Amygdala (tissue), 56 donors: ENCODE results near the gene SDS.
A peak's percentile ranks its signal among the peaks of the same experiment; 100 is the strongest.

Source experiments
- DNase-seq, 56 donors: peaks; one replicate each; lab custom pipeline; 2025; lab: John Stamatoyannopoulos, UW

Gene SDS

DNA sequence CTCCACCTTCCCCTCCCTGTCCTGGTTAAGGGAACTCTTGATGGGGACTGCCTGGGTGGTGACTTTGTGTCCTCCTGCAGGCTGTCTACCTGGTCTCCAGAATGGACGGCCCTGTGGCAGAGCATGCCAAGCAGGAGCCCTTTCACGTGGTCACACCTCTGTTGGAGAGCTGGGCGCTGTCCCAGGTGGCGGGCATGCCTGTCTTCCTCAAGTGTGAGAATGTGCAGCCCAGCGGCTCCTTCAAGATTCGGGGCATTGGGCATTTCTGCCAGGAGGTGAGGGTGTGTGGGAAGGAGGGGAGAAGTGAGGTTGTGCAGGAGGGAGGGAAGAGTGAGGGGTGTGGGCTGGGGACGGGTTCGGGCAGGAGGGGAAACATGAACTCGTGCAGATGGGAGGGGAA is 24.2 kb upstream of the SDS start:
- no peak for DNase-seq

DNA sequence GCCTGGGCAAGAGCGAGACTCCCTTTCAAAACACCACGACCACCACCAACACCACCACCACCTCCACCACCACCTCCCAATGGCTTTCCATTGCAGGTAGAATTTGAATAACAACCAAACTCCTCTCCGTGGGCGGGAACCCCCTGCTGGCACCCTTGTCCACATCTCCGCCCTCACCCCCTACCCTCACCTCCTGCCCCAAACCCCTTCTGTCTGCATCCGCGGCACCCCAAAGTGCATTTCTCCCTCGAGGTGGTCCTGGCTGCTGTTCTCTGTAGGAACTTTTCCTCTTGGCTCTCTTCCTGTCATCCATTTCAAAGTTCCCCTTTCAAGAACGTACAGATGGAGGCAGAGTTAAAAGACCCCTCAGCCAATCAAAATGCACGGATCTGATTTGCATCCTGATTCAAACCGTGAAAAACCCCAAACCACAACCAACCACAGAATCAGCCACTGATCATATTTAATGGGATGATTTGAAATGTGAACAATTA is 22.3 kb upstream of the SDS start:
- DNase-seq = no peak

DNA sequence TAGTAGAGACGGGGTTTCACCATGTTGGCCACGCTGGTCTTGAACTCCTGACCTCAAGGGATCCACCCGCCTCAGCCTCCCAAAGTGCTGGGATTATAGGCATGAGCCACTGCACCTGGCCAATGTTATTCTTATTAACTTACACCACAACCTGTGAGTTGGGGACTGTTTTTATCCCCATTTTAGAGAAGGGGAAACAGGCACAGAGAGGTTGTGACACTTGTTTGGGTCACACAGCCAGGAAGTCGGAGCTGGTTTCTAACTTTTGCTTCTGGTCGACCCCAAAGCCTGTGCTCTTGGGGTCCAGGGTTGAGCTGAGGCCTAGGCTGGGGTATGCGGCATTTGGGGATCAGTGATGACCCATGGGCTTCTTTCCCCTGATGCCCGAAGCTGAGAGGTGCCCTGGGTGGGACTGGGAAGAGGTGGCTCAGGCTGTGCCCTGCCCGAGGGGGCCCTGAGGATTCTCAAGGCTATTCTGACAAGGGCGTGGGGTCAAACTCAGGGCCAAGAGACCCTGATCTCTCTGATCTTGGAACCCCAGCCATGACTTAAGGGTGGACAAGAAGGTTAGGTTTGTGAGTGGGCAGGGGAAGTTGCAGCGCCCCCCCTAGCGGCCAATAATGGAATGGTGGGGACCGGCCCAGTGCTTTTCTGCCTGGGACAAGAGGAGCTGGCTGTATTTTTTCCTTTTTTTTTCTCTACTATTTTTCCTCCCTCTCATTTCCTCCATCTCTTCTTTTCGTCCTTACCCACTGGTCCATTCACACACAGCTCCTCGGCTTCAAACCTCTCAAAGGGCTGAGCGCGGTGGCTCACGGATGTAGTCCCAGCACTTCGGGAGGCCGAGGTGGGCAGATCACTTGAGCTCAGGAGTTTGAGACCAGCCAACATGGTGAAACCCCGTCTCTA is 21.5 kb upstream of the SDS start:
- peak in 32 of 56 donors; percentile 5 to 75 (median 24) for DNase-seq

DNA sequence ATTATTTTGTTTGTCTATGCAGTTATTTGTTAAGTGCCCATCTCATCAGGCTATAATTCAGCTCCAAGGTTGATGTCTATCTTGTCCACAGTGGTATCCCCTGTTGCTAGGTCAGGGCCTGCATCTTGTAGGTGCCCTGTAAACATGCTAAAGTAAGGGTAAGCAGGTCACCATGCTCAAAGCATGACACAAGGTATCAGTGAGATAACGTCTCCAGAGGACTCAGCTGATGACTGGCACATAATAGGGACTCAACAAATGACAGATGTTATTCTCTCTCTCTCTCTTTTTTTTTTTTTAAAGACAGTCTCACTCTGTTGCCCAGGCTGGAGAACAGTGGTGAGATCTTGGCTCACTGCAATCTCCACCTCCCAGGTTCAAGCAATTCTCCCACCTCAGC is 20.8 kb upstream of the SDS start:
- no peak for DNase-seq

DNA sequence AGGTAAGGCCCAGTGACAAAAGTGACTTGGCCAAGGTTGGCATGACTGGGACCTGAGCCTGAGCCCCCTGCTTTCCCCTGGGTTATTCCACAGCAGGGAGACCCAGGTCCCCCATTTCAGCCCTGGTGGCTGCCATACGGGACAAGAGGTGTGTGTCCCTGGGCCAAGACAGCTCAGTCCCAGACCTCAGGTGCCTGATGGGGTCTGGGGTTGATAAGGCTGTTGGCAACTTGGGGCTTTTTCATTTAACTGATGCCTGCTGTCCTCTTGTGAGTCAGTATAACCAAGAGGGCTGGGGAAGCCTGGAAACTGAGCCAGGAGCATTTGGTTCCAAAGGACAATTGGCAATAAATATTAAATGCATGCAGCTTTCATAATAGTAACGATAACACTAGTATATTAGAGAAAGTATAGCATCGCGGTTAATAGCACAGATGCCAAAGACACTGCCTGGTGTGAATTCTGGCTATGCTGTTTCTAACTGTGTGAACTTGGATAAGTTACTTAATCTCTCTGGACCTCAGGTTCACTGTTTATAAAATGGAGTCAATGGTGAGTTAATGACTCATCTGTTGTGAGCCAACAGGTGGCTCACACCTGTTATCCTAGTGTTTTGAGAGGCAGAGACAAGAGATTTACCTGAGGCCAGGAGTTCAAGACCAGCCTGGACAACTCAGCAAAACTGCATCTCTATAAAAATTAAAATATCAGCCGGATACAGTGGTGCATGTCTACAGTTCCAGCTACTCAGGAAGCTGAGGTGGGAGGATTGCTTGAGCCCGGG is 19.4 kb upstream of the SDS start:
- no peak for DNase-seq

DNA sequence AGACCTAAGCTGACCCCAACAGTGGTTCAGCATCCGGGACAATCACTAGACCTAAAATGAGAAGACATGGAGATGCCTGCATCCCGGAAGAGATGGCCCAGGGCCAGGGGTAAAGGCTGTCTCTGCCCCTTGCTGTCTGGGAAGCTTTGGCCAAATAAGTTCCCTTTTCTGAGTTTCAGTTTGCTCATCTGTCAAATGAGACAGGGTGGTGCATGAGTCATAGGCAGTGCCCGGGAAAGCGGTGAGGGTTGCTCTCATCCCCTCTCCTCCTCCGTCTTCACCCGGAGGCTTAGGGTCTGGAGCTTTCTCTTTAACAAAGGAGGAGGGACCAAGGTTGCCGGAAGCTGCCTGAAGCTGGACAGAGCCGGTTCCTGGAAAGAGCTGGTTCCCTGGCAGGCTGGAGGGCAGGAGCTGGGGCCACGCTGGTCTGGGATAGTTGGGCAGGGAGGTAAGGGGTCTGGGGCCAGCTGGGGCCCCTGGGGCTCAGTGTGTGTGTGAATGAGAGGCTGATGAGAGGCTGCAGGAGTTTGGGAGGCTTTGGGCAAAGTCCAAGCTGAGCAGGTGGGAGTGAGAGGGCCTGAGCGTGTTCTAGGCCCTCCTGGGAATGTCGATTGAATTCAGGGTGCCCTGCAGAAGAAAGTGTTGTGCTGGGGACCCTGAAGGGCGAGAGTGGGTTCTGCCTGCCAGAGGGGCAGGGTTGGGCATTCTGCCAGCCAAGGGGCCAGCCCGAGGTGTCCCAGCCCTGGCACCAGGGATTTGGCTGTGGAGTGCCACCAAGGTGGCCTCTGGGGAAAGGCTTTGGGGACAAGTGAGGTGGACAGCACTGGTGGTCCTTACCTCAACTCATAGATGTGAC is 18.6 kb upstream of the SDS start, which contains the start of gene SDSL:
TSS of gene SDSL (plus strand) at position 351 of the 856 bp plus-strand sequence. CDS start 5,603 bp downstream, outside the sequence.
- peak in 41 of 56 donors; percentile 13 to 75 (median 44) for DNase-seq

DNA sequence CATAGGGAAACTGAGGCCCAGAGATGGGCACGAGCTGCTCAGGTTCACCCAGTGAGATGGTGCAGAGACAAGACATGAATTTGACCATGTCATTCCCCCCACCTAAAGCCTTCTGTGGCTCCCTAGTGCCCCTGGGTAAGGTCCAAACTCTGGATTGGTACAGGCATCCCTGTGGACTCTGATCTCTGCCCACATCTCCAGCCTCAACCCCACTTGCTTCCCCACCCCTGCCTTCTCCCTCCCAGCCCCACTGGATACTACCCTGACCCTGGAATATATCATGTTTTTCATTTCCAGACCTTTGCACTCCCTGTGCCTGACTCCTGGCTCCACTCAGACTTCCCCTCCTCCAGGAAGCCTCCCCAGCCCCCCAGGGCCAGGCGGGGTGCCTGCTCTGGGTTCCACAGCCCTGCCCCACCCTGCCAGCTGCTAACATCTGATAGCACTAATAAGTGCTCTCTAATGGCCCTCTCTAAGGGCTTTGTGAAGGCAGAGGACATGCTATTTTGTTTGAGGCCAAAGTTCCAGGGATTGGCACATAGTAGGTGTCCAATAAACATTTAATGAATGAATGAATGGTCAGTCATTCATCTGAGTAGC is 17.4 kb upstream of the SDS start:
- no peak for DNase-seq

DNA sequence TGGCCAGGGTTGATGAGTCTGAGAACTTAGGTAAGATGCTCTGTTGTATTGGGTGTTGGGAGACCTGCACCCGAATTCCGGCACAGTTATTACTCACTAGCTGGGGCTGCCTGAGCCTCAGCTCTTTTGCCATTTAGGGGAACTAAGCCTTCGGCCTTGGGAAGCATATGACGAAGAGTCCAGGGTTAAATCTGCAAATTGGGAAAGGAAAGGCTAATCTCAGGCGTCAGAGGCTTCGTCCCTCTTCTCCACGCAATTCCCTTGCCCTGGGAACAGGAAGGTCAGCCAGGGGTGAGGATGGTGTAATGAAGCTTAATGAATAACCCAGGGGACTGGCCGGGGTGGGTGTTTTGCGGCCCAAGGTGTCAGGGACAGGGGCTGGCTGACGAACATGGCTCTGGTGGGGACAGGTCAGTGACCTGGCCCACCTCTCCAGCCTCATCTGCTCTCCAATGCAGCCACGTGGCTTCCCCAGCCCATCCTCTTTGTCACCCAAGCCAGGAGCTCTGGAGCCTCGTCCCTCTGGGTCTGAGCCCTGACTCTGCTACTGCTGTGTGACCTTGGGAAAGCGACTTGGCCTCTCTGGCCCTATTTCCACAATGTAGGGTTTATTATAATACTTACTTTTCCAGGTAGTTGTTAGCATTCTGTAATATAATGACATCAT is 14.7 kb upstream of the SDS start:
- peak in 1 of 56 donors; percentile 2 for DNase-seq

DNA sequence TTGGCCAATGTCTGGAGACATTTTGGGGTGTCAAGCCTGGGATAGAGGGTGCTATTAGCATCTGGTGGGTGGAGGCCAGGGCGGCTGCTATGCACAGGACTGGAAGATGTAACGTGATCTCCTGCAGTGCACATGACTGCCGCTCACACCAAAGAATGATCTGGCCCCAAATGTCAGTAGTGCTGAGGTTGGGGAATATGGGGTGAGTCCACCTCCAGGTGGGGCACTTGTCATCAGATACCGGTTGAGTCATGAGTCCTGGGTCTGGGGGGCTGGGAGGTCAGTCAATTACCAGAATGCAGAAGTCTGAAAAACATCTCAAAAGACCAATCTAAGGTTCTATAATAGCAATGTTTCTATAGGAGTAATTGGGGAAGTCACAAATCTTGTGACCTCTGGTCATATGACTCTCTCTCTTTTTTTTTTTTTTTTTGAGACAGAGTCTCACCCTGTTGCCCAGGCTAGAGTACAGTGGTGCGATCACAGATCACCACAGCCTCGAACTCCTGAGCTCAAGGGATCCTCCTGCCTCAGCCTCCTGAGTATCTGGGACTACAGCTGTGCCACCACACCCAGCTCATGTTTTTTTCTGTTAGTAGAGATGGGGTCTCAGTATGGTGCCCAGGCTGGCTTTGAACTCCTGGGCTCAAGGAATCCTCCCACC is 12.5 kb upstream of the SDS start:
- no peak for DNase-seq

DNA sequence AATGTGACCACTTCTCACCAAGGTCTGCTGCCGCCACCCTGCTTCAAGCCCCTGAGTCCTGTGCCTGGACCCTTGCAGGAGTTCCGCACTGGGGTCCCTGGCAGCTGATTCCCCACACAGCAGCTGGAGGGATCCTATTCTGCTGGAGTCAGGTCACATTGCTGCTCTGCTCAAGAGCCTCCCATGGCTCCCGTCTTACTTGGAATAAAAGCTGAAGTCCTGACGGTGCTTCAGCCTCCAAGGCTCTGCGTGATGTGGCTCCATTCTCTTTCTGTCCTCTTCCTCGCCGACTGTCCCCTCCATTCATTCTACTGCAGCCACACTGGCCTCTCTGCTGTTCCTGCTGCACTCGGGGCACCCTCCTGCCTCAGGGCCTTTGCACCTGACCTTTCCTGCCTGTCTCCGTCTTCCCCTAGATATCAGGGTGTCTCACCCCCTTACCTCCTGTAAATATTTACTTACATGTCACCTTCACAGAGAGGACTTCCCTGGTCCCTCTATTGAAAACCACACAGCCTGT is 10.9 kb upstream of the SDS start:
- DNase-seq = no peak

DNA sequence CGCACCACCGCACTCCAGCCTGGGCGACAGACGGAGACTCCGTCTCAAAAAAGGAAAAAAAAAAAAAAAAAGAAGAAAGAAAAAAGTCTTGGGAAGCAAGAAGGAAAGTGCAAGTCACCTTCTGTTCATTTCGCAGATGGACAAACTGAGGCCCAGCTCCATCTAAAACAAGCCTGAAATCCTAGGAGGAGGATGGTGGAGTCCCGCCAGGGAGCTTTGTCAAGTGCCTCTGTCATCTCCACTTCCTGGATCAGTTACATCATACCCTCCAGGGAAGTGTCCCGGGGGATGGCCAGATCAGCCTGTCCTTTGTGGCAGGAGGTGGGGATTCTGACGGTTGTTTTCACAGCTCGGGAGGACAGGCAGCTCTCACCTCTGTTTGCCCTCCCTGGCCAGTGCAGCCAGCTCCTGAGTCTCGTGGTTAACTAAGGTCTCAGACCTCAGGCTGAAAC is 9.8 kb upstream of the SDS start:
- DNase-seq = no peak

DNA sequence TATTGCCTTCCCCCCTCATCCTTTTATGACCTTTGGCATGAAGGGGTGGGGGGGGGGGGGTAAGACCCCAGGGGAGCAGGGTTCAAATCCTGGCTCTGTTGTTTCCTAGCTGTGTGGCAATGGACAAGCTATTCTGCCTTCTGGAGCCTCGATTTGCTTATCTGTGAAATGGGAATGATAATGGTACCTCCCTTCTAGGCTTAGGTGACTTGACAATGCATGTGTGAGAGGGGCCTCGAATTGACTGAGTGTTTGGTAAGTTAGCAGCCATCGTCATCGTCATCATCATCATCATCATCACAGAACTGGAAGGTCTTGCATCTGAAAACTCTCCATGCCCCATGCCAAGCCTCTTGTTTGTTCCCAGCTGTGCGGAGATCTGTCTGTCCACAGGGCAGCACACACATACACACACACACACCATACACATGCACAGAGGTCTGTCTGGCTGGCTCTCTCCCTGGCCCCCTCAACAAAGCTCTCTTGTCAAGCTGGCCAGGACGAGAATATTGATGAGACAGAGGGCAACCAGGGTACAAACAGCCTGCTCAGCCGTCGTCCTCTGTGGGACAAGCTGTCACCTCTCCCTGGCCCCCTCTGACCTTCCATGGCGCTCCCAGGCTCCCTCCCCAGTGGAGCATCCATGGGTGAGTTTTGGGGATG is 5.9 kb upstream of the SDS start:
- peak in 8 of 56 donors; percentile 5 to 39 (median 18) for DNase-seq

DNA sequence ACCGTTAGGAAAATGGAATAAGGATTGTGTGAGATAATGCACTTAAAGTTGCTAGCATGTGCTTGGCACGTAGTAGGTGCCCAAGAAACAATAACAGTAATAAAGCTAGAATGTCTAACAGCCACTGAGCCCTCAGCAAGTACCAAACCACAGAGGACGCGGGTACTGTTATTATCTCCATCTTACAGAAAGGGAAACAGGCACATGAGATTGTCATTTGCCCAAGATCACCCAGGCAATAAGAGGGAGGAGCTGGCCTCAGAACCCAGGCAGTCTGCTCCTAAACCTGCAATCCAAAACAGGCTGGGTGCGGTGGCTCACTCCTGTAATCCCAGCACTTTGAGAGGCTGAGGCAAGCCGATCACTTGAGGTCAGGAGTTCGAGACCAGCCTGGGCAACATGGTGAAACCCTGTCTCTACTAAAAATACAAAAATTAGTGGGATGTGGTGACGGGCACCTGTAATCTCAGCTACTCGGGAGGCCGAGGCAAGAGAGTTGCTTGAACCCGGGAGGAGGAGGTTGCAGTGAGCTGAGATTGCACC is 5.1 kb upstream of the SDS start:
- no peak for DNase-seq

DNA sequence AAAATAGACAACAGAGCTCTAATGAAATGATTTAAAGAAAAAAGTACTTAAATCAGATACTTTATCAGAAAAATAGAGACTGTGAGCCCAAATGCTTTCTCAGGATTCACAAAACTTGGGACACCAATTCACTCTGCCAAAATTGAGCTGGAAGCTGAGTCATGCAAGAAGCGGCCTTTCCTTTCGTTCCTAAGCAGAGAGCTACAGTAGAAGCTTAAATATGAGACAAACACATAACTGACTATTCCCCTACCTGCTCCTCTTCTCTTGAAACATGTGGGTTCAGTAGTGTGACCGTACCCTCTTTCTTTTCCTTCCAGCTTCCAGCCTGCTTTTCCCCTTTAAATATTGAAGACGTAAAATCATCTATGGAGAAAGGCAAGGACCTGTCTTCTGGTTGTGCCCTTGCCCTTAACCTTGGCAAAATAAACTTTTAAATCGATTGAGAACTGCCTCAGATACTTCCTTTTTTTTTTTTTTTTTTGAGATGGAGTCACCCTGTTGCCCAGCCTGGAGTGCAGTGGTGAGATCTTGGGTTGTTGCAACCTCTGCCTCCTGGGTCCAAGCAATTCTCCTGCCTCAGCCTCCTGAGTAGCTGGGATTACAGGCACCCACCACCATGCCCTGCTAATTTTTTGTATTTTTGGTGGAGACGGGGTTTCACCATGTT is 4.4 kb upstream of the SDS start:
- DNase-seq = peak in 2 of 56 donors; percentile 5 to 7

DNA sequence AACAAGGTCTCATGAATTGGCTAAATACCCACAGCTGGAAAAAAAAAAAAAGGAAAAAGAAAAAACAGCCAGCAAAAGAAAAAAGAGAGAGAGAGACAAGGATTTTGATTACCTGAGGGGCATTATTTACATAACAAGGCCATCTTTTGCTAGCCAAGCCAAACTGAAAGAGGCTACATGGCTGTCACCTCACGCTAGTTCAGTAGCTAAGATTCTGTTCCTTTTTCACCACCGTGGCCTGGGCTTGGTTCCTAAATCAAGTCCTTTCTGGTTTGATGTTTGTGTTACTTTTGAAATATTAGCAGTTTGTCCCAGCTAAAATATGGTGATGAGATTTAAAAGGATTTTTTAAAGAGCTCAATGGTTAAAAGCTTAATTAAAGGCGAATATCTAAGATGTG is 2.0 kb upstream of the SDS start:
- peak in 1 of 56 donors; percentile 34 for DNase-seq

DNA sequence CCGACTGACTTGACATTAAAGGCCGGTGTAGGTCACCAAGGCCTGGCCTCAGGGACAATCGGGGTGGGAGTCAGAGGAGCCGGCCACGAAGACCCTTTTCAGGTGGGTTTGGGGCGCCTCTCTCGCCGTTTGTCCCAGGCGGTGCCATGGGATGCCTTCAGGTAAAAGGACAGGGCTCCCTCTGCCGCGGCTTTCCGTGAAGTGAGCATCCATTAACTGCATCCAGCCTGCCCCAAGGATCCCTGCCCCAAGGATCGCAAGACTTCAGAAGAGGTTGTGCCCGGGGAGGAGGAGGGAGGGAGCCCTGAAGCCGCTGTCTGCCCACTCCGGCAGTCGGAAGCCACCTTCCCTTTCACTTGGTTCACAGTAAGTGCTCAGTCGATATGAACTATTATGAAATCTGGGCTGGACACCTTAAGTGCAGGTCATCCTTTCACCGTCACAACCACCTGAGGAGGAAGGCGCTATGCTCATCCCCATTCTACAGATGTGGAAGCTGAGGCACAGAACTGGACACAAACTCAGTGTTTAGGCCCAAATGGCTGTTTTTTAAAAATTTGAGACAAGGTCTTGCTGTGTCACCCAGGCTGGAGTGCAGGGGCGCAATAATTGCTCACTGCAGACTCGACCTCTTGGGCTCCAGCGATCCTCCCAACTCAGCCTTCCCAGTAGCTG is 964 bp downstream of the SDS start:
- peak in 1 of 56 donors; percentile 7 for DNase-seq
